MM.1S (cell line): ENCODE data around the gene CYP1A1.

Experiments
- CTCF ChIP-seq: fragments of 300-600 bp; sonication (generic); IDR thresholded peaks from 2 replicates; pipeline ENCODE4 v1.5.1; 2016; ENCODE audit warnings: antibody characterized with exemption, low read length, mixed read lengths
- EZH2 ChIP-seq: fragments of 300-600 bp; sonication (generic); optimal IDR thresholded peaks from 2 replicates; pipeline ENCODE3; 2017; ENCODE audit warnings: low read depth, mild to moderate bottlenecking, antibody characterized with exemption, low read length, mixed read lengths

GRCh38 chr15:74692327-74692726, 33.0 kb downstream of the CYP1A1 start:
- no peak for TF ChIP-seq CTCF
- TF ChIP-seq EZH2, result no peak
